HepG2 (cell line): ENCODE data around the gene FLAD1. TPM values are rescaled to one million over a fixed set of nuclear protein-coding genes. Genes with fewer than 3 reads are reported as not detected.

Source experiments
- ATAC-seq: fragments of 200-7000 bp; cut with Tn5 transposase; 3 replicates; pipeline ENCODE4 v1.9.1; 2020; ENCODE audit warnings: mild to moderate bottlenecking, moderate library complexity
- BruUV-seq: library from RNA; stranded (reverse); fragments of 400-500 nt; replicated peaks from 2 replicates; lab custom pipeline; 2021; lab: Mats Ljungman, UMichigan
- CTCF ChIA-PET: fragments of 300-600 bp; formaldehyde crosslinking; extraction: SDS; loops from one replicate; lab custom pipeline; 2021; ENCODE audit warnings: low total read pairs, inconsistent platforms, low intra/inter-chr PET ratio; lab: Yijun Ruan, JAX
- POLR2A ChIA-PET: fragments of 350-600 bp; sonication (Branson Sonifier 250); formaldehyde crosslinking; loops from one replicate; lab custom pipeline; 2020; ENCODE audit warnings: antibody characterized with exemption, inconsistent platforms; lab: Yijun Ruan, JAX
- DNase-seq: peaks from one replicate; pipeline ENCODE4 v3.0.0-alpha.2; 2015; ENCODE audit warnings: low spot score
- FAIRE-seq: peaks from 3 replicates; lab custom pipeline; 2011; peaks lifted over from hg19 to GRCh38; lab: Jason Lieb, UNC
- H2AFZ ChIP-seq: one replicate; pipeline ENCODE4 v1.6.1; 2011; ENCODE audit warnings: low read length, inconsistent platforms
- H3K27ac ChIP-seq: fragments of 300-600 bp; 3 replicates; pipeline ENCODE4 v1.8.0; 2011; ENCODE audit warnings: mixed run types, mild to moderate bottlenecking, mixed read lengths, low read length, inconsistent platforms; ENCODE audit not compliant: insufficient read depth; ENCODE audit errors: extremely low read length
- H3K27me3 ChIP-seq, 2 experiments: fragments of 200-600 bp in 1 of 2; 2 replicates in 1 of 2; 3 replicates in 1 of 2; pipeline versions ENCODE4 v1.6.0 to v1.8.0; 2011; ENCODE audit warnings: low read length in 2 of 2, mild to moderate bottlenecking in 2 of 2, moderate library complexity in 2 of 2, inconsistent platforms in 1 of 2; ENCODE audit not compliant: insufficient read depth in 2 of 2, control insufficient read depth in 1 of 2
- H3K36me3 ChIP-seq, 2 experiments: fragments of 200-600 bp in 1 of 2; replicated peaks in 1 of 2; 2 replicates in 1 of 2; 3 replicates in 1 of 2; pipeline versions ENCODE4 v1.5.1 to v1.8.0; 2011; ENCODE audit warnings: low read length in 2 of 2, inconsistent platforms in 1 of 2; ENCODE audit not compliant: insufficient read depth in 2 of 2, control insufficient read depth in 1 of 2
- H3K4me1 ChIP-seq: 2 replicates; pipeline ENCODE4 v1.5.1; 2012; ENCODE audit warnings: low read length, inconsistent platforms; ENCODE audit not compliant: insufficient read depth
- H3K4me2 ChIP-seq: 2 replicates; pipeline ENCODE4 v1.6.0; 2011; ENCODE audit warnings: low read depth, low read length, inconsistent platforms
- H3K4me3 ChIP-seq, 3 experiments: fragments of 200-600 bp in 1 of 3; sonication (generic), shearing (Covaris generic) in 1 of 3; replicated peaks in 1 of 3; 2 replicates each; pipeline ENCODE4 v1.5.1; 2011 to 2016; ENCODE audit warnings: low read length in 3 of 3, inconsistent platforms in 2 of 3, low read depth in 2 of 3, mild to moderate bottlenecking in 2 of 3, control low read depth in 1 of 3, mixed read lengths in 1 of 3; ENCODE audit not compliant: insufficient read depth in 1 of 3
- H3K79me2 ChIP-seq: one replicate; pipeline ENCODE4 v1.6.1; 2011; ENCODE audit warnings: low read length, inconsistent platforms; ENCODE audit not compliant: insufficient read depth
- H3K9ac ChIP-seq: 2 replicates; pipeline ENCODE4 v1.6.0; 2011; ENCODE audit warnings: mild to moderate bottlenecking, low read depth, low read length, inconsistent platforms; ENCODE audit not compliant: insufficient read depth
- H3K9me3 ChIP-seq: 2 replicates; pipeline ENCODE4 v1.5.1; 2012; ENCODE audit warnings: mild to moderate bottlenecking, low read length
- H4K20me1 ChIP-seq: 2 replicates; pipeline ENCODE4 v1.6.0; 2011; ENCODE audit warnings: inconsistent platforms, mild to moderate bottlenecking, low read length, moderate library complexity; ENCODE audit not compliant: insufficient read depth
- CBFB ChIP-seq: sonication (generic); formaldehyde crosslinking; IDR thresholded peaks from 2 replicates; pipeline ENCODE4 v1.4.0; 2020; ENCODE audit warnings: missing genetic modification reagents
- EEA1 ChIP-seq: sonication (generic); formaldehyde crosslinking; IDR thresholded peaks from 2 replicates; pipeline ENCODE4 v1.5.1; 2020; ENCODE audit warnings: mild to moderate bottlenecking, missing genetic modification reagents, borderline replicate concordance
- FOXC1 ChIP-seq: sonication (generic); formaldehyde crosslinking; IDR thresholded peaks from 2 replicates; pipeline ENCODE4 v1.8.0; 2022; ENCODE audit warnings: mild to moderate bottlenecking, missing genetic modification reagents, borderline replicate concordance
- HMG20B ChIP-seq: conservative IDR thresholded peaks from 2 replicates; pipeline ENCODE4 v1.6.1; 2016; ENCODE audit warnings: missing genetic modification reagents, missing compliant biosample characterization
- HNF1A ChIP-seq, 2 experiments: sonication (generic) in 1 of 2; formaldehyde crosslinking in 1 of 2; IDR thresholded peaks; 2 replicates each; pipeline versions ENCODE4 v1.4.0 to v1.6.1; 2016 to 2020; ENCODE audit warnings: borderline replicate concordance in 1 of 2, low read depth in 1 of 2, mild to moderate bottlenecking in 1 of 2, missing genetic modification reagents in 1 of 2
- NR2F6 ChIP-seq, 2 experiments: IDR thresholded peaks; 2 replicates each; pipeline ENCODE4 v1.6.1; 2016; ENCODE audit warnings: antibody characterized with exemption in 1 of 2, mild to moderate bottlenecking in 1 of 2
- PRDM10 ChIP-seq: sonication (generic); formaldehyde crosslinking; IDR thresholded peaks from 2 replicates; pipeline ENCODE4 v1.4.0; 2020; ENCODE audit warnings: low read depth, missing genetic modification reagents
- REXO4 ChIP-seq: sonication (generic); formaldehyde crosslinking; IDR thresholded peaks from 2 replicates; pipeline ENCODE4 v1.8.0; 2022; ENCODE audit warnings: missing genetic modification reagents, mild to moderate bottlenecking, borderline replicate concordance
- SP1 ChIP-seq, 2 experiments: fragments of 450-650 bp in 1 of 2; sonication (generic) in 1 of 2; formaldehyde crosslinking in 1 of 2; IDR thresholded peaks; 2 replicates each; pipeline versions ENCODE4 v1.4.0 to v1.6.1; 2016 to 2020; ENCODE audit warnings: missing genetic modification reagents in 1 of 2
- TAF1 ChIP-seq: sonication (generic); formaldehyde crosslinking; IDR thresholded peaks from 2 replicates; pipeline ENCODE4 v1.4.0; 2020; ENCODE audit warnings: missing genetic modification reagents
- TP53 ChIP-seq: sonication (generic); formaldehyde crosslinking; conservative IDR thresholded peaks from 2 replicates; pipeline ENCODE4 v1.4.0; 2020; ENCODE audit warnings: missing genetic modification reagents
- ZNF12 ChIP-seq: sonication (generic); formaldehyde crosslinking; IDR thresholded peaks from 2 replicates; pipeline ENCODE4 v1.5.0; 2020; ENCODE audit warnings: missing genetic modification reagents
- WGBS: methylation state at CpG from one replicate; pipeline ENCODE4 v1.1.6; 2017; ENCODE audit warnings: low lambda C conversion rate; 5-methylcytosine and 5-hydroxymethylcytosine counted together
- in situ Hi-C: cut with HindIII; loops from 2 replicates; pipeline ENCODE4 v1.10.0; 2017; ENCODE audit warnings: low pct_unique_long_range_greater_than_20kb; ENCODE audit not compliant: extremely low pct_ligation_motif_present
- intact Hi-C: fragments of 100-400 bp; cut with micrococcal nuclease; formaldehyde crosslinking; loops from one replicate; pipeline ENCODE4 v1.10.0; 2022; ENCODE audit not compliant: unreplicated experiment
- polyA plus RNA-seq, 8 experiments: library from polyadenylated mRNA; depleted of rRNA in 3 of 8; stranded (reverse) in 7 of 8; unstranded in 1 of 8; fragments of >200 nt; fragmentation: Illumina TruSeq in 4 of 8; extraction: Trizol in 4 of 8; gene quantifications; 2 replicates each; pipeline versions ENCODE4 v1.2.1 to v1.2.3, GENCODE V29; 2011 to 2016; ENCODE audit warnings: low read depth in 4 of 8, missing spikeins in 1 of 8, mixed read lengths in 1 of 8; ENCODE audit not compliant: insufficient read depth in 1 of 8
- total RNA-seq, 5 experiments: library from RNA; depleted of rRNA; stranded (reverse); fragments of >200 nt; fragmentation: Illumina TruSeq; extraction: Trizol; gene quantifications; 2 replicates each; pipeline ENCODE4 v1.2.3, GENCODE V29; 2016; ENCODE audit warnings: low read depth in 1 of 5

Gene FLAD1
- total and polyA plus RNA-seq, 2 of the 13 experiments (the other 11 are each of a cell fraction or from before 2014, with no cell fraction given), result 25.9 to 32.8 TPM

- TF ChIP-seq ZNF12 (CRISPR knock-in tag) (no peak), NR2F6 (IDR thresholded peaks at IDR 0.05) (peak; percentile 82), NR2F6 (CRISPR knock-in tag; IDR thresholded peaks at IDR 0.05) (peak; percentile 58; the same call in 1 of the 2 replicates), PRDM10 (no peak), HMG20B (CRISPR knock-in tag) (no peak)
Observed at GRCh38 chr1:154974102-154974807, 8.9 kb upstream of the FLAD1 start, which contains the start of gene CKS1B (continued).

GRCh38 chr1:154974808-154975408, 8.2 kb upstream of the FLAD1 start:
- in situ Hi-C loops (no loop called here), intact Hi-C loops (loop anchor here (2.0 kb wide), 1 partner anchor 88 kb away; the partner anchor contains the start of gene EFNA4)
- no TSS peak for BruUV-seq
- under 1% methylated on average over 30 of the region's 30 CpGs for WGBS
- no peak for FAIRE-seq
- CTCF ChIA-PET, result interaction anchor here (1.1 kb wide), 1 partner anchor 43 kb away, joined by 3 read pairs; no protein-coding TSS in a partner anchor
- Histone ChIP-seq H4K20me1 (no peaks in the 10 kb centered on the region), H3K9ac (peak overlapping the region; percentile 98), H3K4me1 (peaks cover 55% of the 10 kb centered on the region), H2AFZ (no peak overlapping the region), H3K27ac (peak overlapping the region; percentile 100), H3K4me3 (peak overlapping the region; percentile 67 to 84 (median 72)), H3K27me3 (no peaks in the 10 kb centered on the region; a peak in 1 of 5 replicates), H3K9me3 (no peaks in the 10 kb centered on the region), H3K36me3 (peaks cover 2 to 18% of the 10 kb centered on the region in 2 experiments), H3K4me2 (peak overlapping the region; percentile 93), H3K79me2 (peaks cover 63% of the 10 kb centered on the region)
- POLR2A ChIA-PET, result interaction anchor here (0.7 to 6.6 kb wide), 12 partner anchors 9 to 151 kb away, joined by 3 to 148 read pairs (median 4); partner anchors contain the start of genes ADAM15, FLAD1, LENEP and PBXIP1
- peak; percentile 23 for ATAC-seq
- peak; percentile 95 for DNase-seq
- no peak for TF ChIP-seq HNF1A (IDR thresholded peaks at IDR 0.05; ENCODE audit: low read depth)
- no peak for TF ChIP-seq HNF1A (CRISPR knock-in tag; IDR thresholded peaks at IDR 0.05; ENCODE audit: borderline replicate concordance)
- TF ChIP-seq SP1 (IDR thresholded peaks at IDR 0.05), result no peak
- peak; percentile 1; the same call in 1 of the 2 replicates for TF ChIP-seq SP1 (CRISPR knock-in tag; IDR thresholded peaks at IDR 0.05)
- no peak for TF ChIP-seq TP53 (CRISPR knock-in tag)
- peak; percentile 65; the same call in 1 of the 2 replicates for TF ChIP-seq TAF1 (CRISPR knock-in tag)
- no peak for TF ChIP-seq CBFB (CRISPR knock-in tag)
- TF ChIP-seq REXO4 (CRISPR knock-in tag), result 0 out of 2 replicates have a peak, but pooled peaks have one; percentile 76
- no peak for TF ChIP-seq EEA1 (CRISPR knock-in tag)
- TF ChIP-seq FOXC1, result no peak
